ENCODE measurements around the gene FOXP1.

GRCh38 chr3:71066849-71067261 is 516.7 kb downstream of the FOXP1 start:
- TF ChIP-seq CTCF (IDR thresholded peaks at IDR 0.05) (no peak), POLR2A (IDR thresholded peaks at IDR 0.05) (no peak)
